Adipocyte (in vitro differentiated cells): ENCODE measurements around the gene GRIA4.
A peak's percentile ranks its signal among the peaks of the same experiment; 100 is the strongest.
"Not testable (repeated sequence)": the region's sequence is repeated elsewhere in the genome, so short reads cannot be mapped to it uniquely, and the experiment has no call there.

Experiments used
- DNase-seq: peaks from one replicate; pipeline ENCODE4 v3.0.0-alpha.2; 2015; ENCODE audit warnings: low read depth
- H3K27me3 ChIP-seq: replicated peaks from 2 replicates; pipeline ENCODE4 v1.7.0; 2013; ENCODE audit warnings: mild to moderate bottlenecking, low read length, moderate library complexity; ENCODE audit not compliant: control insufficient read depth, insufficient read depth
- H3K36me3 ChIP-seq: 2 replicates; pipeline ENCODE4 v1.7.0; 2013; ENCODE audit warnings: low read length, mild to moderate bottlenecking, moderate library complexity; ENCODE audit not compliant: control insufficient read depth, insufficient read depth, severe bottlenecking
- H3K4me1 ChIP-seq: 2 replicates; pipeline ENCODE4 v1.7.0; 2013; ENCODE audit warnings: mild to moderate bottlenecking, low read length, moderate library complexity; ENCODE audit not compliant: control insufficient read depth, insufficient read depth
- H3K4me3 ChIP-seq: 2 replicates; pipeline ENCODE4 v1.7.0; 2013; ENCODE audit warnings: mild to moderate bottlenecking, low read length, moderate library complexity
- H3K9ac ChIP-seq: 2 replicates; pipeline ENCODE4 v1.7.0; 2013; ENCODE audit warnings: mild to moderate bottlenecking, low read length, moderate library complexity
- H3K9me3 ChIP-seq: 2 replicates; pipeline ENCODE4 v1.7.0; 2013; ENCODE audit warnings: mild to moderate bottlenecking, low read length, moderate library complexity; ENCODE audit not compliant: control insufficient read depth

Gene GRIA4

GRCh38 chr11:105969756-105970155 lies 359.9 kb downstream of the GRIA4 start:
- no peaks in the 10 kb centered on the region for H3K36me3 ChIP-seq
- H3K9me3 ChIP-seq, result no peaks in the 10 kb centered on the region
- no peaks in the 10 kb centered on the region for H3K27me3 ChIP-seq
- H3K9ac ChIP-seq, result no peak overlapping the region
- no peak overlapping the region for H3K4me3 ChIP-seq
- H3K4me1 ChIP-seq, result no peaks in the 10 kb centered on the region
- DNase-seq, result no peak

DNA sequence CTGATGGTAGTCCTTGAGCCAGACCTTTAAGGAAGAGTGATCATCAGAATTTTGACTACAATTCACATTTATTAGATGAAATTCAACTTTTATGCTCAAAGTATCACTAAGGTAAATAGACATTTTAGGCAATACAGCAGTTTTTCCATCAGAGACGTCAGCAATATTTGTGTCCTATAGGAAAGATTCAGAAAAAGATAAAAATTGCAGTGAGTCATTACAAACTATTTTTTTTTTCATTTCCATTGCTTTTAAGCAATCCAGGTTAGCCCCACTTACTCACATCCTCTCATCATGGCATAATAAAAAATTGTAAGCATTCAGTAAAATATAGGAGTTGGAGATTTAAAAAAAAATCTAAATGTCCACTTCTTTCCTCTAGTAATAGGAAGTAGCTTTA lies 365.3 kb downstream of the GRIA4 start:
- Histone ChIP-seq H3K27me3 (no peaks in the 10 kb centered on the region), H3K36me3 (no peaks in the 10 kb centered on the region), H3K9me3 (no peaks in the 10 kb centered on the region), H3K4me3 (no peak overlapping the region), H3K9ac (no peak overlapping the region), H3K4me1 (no peaks in the 10 kb centered on the region)
- peak; percentile 11 for DNase-seq

- Histone ChIP-seq H3K9ac (no peak overlapping the region), H3K36me3 (no peaks in the 10 kb centered on the region), H3K27me3 (no peaks in the 10 kb centered on the region), H3K4me1 (no peaks in the 10 kb centered on the region), H3K9me3 (no peaks in the 10 kb centered on the region), H3K4me3 (no peak overlapping the region)
- DNase-seq, result no peak
Measured at GRCh38 chr11:105979997-105980703, 370.3 kb downstream of the GRIA4 start.

GRCh38 chr11:105986554-105986953 lies 376.7 kb downstream of the GRIA4 start:
- no peak overlapping the region for H3K9ac ChIP-seq
- no peaks in the 10 kb centered on the region for H3K9me3 ChIP-seq
- H3K4me3 ChIP-seq, result no peak overlapping the region
- no peaks in the 10 kb centered on the region for H3K27me3 ChIP-seq
- DNase-seq, result no peak
- no peaks in the 10 kb centered on the region for H3K4me1 ChIP-seq
- no peaks in the 10 kb centered on the region for H3K36me3 ChIP-seq

GRCh38 chr11:105988197-105988596 lies 378.3 kb downstream of the GRIA4 start:
- H3K36me3 ChIP-seq, result no peaks in the 10 kb centered on the region
- H3K9me3 ChIP-seq, result peaks cover 1% of the 10 kb centered on the region
- DNase-seq, result no peak
- H3K4me3 ChIP-seq, result no peak overlapping the region
- H3K27me3 ChIP-seq, result no peaks in the 10 kb centered on the region
- no peak overlapping the region for H3K9ac ChIP-seq
- no peaks in the 10 kb centered on the region for H3K4me1 ChIP-seq

- no peaks in the 10 kb centered on the region for H3K36me3 ChIP-seq
- no peaks in the 10 kb centered on the region for H3K4me1 ChIP-seq
- DNase-seq, result peak; percentile 18
- H3K9me3 ChIP-seq, result peaks cover 3% of the 10 kb centered on the region
- no peaks in the 10 kb centered on the region for H3K27me3 ChIP-seq
- H3K9ac ChIP-seq, result no peak overlapping the region
- H3K4me3 ChIP-seq, result no peak overlapping the region
Measured at GRCh38 chr11:105989124-105989523, 379.3 kb downstream of the GRIA4 start.

GRCh38 chr11:105991888-105992287 lies 382.0 kb downstream of the GRIA4 start:
- Histone ChIP-seq H3K27me3 (no peaks in the 10 kb centered on the region), H3K4me3 (no peak overlapping the region), H3K36me3 (peaks cover 11% of the 10 kb centered on the region), H3K9me3 (peaks cover 3% of the 10 kb centered on the region), H3K4me1 (no peaks in the 10 kb centered on the region), H3K9ac (no peak overlapping the region)
- DNase-seq, result no peak

DNA sequence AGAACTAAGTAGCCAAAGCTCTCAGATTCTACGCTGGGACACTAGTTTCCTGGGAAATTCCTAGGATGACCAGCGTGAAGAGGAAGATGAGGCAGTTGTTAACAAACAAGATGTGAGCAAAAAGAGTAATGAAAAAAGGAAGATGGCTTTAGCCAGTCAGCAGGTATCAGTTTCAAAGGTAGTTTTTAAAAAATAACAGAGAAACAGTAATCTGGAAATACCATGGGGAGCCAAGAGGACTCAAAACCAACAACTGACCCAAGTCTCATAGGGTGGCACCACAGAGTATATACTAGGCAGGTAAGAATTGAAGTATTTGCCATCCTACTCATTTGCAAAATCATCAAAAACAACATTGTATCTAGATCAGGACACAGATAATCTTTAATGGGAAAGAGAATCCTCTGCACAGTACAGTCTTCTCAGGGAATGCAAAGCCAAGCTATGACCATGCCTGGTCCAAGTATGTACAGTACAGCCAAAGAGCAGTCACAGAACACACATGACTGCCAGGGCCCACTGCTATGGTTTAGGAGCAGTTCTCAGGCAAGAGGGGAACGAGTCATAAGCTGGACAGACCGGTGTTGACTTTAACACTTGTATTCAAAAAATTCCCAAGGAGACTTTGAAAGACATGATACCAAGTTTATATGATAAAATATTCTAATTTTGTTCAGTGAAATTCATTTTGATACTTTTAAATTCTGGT lies 391.6 kb downstream of the GRIA4 start:
- Histone ChIP-seq H3K4me3 (no peak overlapping the region), H3K27me3 (no peaks in the 10 kb centered on the region), H3K36me3 (peaks cover 12% of the 10 kb centered on the region), H3K9ac (no peak overlapping the region), H3K4me1 (no peaks in the 10 kb centered on the region), H3K9me3 (no peaks in the 10 kb centered on the region)
- DNase-seq, result no peak

DNA sequence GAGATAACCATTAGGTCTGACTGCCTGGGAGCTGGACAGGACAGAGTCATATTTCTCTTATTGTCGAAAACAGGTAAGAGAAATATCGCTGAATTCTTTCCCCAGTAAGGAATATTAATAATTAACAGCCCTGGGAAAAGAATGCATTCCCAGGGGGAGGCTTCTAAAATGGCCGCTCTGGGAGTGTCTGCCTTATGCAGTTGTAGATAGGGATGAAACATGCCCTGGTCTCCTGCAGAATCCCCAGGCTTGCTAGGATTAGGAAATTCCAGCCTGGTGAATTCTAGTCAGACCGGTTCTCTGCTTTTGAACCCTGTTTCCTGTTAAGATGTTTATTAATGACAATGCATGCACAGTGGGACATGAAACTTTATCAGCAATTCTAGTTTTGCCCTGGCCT lies 393.2 kb downstream of the GRIA4 start:
- H3K4me1 ChIP-seq, DNase-seq, H3K9me3 ChIP-seq, H3K4me3 ChIP-seq, H3K9ac ChIP-seq, H3K27me3 ChIP-seq: not testable (repeated sequence)
- peaks cover 27% of the 10 kb centered on the region for H3K36me3 ChIP-seq

DNA sequence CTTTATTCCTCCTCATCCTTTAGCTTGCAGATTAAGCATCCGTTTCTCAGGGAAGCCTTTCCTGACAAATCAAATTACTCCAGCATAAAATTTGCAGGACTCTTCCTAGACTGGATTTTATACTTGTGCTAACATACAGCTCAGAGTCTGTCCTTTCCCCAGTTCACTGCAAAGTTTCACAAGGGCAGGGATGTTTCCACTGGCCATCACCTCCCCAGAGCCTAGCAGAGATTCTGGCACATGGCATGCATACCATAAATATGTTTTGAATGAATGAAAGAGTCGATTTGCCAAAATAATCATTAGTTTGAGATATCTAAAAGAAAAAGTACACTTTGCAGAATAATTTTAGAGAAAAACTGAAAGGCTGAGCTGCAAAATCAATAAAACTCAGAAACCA lies 401.6 kb downstream of the GRIA4 start:
- H3K9me3 ChIP-seq, result no peaks in the 10 kb centered on the region
- H3K4me3 ChIP-seq, result peak overlapping the region; percentile 14
- peak overlapping the region; percentile 14 for H3K9ac ChIP-seq
- peak; percentile 55 for DNase-seq
- H3K4me1 ChIP-seq, result peaks cover 24% of the 10 kb centered on the region
- peaks cover 43% of the 10 kb centered on the region for H3K36me3 ChIP-seq
- H3K27me3 ChIP-seq, result no peaks in the 10 kb centered on the region

- H3K4me3 ChIP-seq, result no peak overlapping the region
- no peaks in the 10 kb centered on the region for H3K27me3 ChIP-seq
- H3K9ac ChIP-seq, result no peak overlapping the region
- H3K4me1 ChIP-seq, result peaks cover 24% of the 10 kb centered on the region
- no peaks in the 10 kb centered on the region for H3K9me3 ChIP-seq
- peak; percentile 36 for DNase-seq
- H3K36me3 ChIP-seq, result peaks cover 31% of the 10 kb centered on the region
Measured at GRCh38 chr11:106012744-106013143, 402.9 kb downstream of the GRIA4 start.
